Stimulated activated CD4-positive, alpha-beta T cell treated with anti-CD3 and anti-CD28 coated beads, Interleukin-2, amount 100 ng/mL, for 4 hours (primary cell): ENCODE measurements around the gene PAX6.
"Not testable (repeated sequence)": the region's sequence is repeated elsewhere in the genome, so short reads cannot be mapped to it uniquely, and the experiment has no call there.

Source experiments
- DNase-seq: peaks from one replicate; pipeline ENCODE4 v3.0.0-alpha.2; 2020; ENCODE audit warnings: low read depth

Gene PAX6

GRCh38 chr11:31767685-31768084 is 43.4 kb downstream of the PAX6 start:
- no peak for DNase-seq

DNA sequence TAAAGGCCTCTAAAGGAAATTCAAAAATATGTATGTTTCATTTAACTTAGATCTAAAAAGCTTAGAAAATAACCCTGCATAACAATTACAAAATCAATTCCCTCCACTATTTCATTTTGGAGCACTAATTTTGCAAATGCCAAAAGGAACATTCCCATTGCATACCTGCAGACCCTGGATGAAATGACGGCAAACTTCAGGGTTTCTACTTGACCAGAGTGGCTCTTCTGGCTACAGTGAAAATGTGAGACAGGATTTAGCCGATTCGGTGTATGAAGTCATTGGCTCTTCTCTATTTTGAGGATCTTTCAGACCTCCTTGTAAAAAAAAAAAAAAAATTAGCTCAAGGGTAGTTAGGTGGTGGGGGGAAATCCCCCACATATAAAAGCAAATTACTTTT is 44.1 kb downstream of the PAX6 start:
- no peak for DNase-seq

GRCh38 chr11:31764766-31765165 is 46.4 kb downstream of the PAX6 start:
- no peak for DNase-seq

GRCh38 chr11:31764261-31764660 is 46.9 kb downstream of the PAX6 start:
- no peak for DNase-seq

GRCh38 chr11:31763296-31763695 is 47.8 kb downstream of the PAX6 start:
- no peak for DNase-seq

DNA sequence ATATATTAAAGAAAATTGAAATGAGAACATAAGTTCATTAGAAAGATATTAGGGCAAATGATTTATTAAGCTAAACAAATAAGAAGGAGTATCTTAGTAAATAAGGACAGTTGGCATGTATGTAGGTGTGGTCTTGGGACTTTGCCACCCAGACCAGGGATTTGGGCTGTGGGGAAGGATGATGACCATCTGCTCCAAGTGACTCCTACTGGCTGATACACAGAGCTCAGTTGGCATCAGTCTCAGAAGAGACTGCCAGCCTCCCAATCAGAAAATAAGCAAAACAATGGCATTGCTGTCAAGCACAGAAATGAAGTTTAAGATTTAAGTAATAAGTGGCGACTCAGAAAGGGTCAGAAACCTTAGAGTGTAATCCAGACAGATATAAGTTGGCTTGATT is 49.5 kb downstream of the PAX6 start:
- DNase-seq = no peak

DNA sequence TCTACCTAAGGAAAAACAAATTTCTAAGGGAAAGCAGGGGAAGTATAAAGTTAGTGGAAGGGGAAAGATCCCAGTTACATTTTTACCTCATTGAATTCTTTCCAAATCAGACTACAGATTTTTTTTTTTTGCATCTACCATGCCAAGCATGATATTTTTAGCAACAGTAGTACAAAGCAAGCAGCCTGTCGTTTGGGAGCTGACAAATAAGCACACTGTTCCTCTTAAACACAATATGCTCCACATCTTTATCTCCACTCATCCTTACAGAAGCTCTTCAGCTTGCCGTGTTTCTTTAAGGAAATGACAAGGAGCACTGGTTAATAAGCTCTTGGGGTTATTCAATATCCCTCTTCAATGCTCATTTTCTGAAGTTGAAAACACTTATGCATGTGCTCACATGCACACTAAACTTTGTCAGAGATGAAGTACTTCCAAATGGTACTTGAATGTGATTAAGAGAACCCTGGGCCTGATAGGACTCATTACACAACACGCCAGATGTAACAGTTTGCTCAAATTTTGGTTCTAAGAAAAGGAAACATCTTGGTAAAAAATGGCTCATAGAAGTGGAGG is 53.8 kb downstream of the PAX6 start:
- no peak for DNase-seq

- DNase-seq = no peak
Measured at GRCh38 chr11:31747581-31747980, 63.5 kb downstream of the PAX6 start.

GRCh38 chr11:31740731-31741368 is 70.3 kb downstream of the PAX6 start:
- DNase-seq = not testable (repeated sequence)

DNA sequence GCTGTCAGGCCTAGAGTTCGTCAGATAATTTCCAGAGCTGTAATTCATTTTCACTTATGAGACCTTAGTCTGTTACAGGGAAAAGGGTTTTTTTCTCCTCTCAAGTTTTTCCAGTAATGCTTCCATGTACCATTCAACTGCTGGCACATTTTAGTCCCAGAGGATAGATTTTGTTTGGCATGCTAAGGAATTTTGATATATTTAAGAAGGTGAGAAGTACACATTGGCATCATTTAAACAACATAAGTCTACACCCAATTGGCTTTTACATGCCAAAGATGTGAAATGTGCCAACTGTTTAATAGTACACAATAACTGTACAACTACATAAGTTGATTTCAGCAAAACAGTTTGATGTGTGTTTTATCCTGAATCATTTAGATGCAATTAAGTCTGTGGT is 71.0 kb downstream of the PAX6 start:
- DNase-seq = no peak
